Ecto neural progenitor cell (in vitro differentiated cells): Measurements from ENCODE around the gene RAD21L1.
A peak's percentile ranks its signal among the peaks of the same experiment; 100 is the strongest.

ENCODE experiments used
- DNase-seq: peaks from one replicate; pipeline ENCODE4 v3.0.0-alpha.2; 2018; ENCODE audit warnings: low spot score

RAD21L1 gene

GRCh38 chr20:1273366-1273765 is 47.5 kb downstream of the RAD21L1 start:
- no peak for DNase-seq

GRCh38 chr20:1274485-1275311 is 48.9 kb downstream of the RAD21L1 start:
- no peak for DNase-seq

DNA sequence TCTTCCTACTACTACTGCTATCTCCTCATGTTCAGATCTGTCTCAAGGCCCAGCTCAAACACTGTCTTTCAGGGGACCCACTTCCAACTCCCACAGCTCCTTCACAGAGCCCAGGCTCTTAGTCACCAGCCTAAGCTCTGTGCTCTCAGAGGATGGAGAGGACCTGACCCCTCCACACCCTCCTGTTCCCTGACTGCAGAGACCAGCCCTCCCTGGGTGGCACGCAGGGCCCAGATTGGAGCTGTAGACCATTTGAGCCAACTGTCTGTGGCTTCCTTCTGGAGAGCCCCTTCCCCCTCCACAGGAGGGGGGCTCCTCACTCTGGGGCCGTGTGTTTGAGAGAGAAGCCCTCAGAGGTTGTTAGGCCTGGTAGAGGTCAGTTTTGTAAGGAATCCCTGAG is 50.1 kb downstream of the RAD21L1 start:
- DNase-seq = peak; percentile 28

GRCh38 chr20:1277529-1278322 is 51.9 kb downstream of the RAD21L1 start:
- peak; percentile 27 for DNase-seq

- no peak for DNase-seq
These were observed 53.1 kb downstream of the RAD21L1 start for GRCh38 chr20:1278993-1279392.

- DNase-seq = peak; percentile 28
These were observed 54.6 kb downstream of the RAD21L1 start for GRCh38 chr20:1280195-1281102.

- peak; percentile 17 for DNase-seq
These were observed 55.6 kb downstream of the RAD21L1 start for GRCh38 chr20:1281279-1282057.

DNA sequence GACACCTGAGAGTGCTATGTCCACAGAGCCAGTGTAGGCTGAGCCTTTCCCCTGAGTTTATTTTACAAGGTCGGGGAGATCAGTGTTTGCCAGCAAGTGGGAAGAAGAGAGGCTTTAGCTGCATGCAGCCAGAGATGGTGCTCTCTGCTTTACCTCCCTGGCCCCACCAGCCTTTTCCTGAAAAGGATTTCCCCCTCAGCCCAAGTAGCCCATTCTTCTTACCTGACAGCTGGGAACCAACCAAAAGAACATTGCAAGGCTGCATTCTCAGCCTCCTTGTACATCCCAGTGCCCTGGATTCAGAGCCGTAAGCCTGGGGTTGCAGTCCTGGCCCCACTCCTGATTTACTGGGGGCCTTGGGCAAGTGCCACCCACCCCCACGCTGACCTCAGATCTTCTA is 57.1 kb downstream of the RAD21L1 start:
- DNase-seq = no peak

DNA sequence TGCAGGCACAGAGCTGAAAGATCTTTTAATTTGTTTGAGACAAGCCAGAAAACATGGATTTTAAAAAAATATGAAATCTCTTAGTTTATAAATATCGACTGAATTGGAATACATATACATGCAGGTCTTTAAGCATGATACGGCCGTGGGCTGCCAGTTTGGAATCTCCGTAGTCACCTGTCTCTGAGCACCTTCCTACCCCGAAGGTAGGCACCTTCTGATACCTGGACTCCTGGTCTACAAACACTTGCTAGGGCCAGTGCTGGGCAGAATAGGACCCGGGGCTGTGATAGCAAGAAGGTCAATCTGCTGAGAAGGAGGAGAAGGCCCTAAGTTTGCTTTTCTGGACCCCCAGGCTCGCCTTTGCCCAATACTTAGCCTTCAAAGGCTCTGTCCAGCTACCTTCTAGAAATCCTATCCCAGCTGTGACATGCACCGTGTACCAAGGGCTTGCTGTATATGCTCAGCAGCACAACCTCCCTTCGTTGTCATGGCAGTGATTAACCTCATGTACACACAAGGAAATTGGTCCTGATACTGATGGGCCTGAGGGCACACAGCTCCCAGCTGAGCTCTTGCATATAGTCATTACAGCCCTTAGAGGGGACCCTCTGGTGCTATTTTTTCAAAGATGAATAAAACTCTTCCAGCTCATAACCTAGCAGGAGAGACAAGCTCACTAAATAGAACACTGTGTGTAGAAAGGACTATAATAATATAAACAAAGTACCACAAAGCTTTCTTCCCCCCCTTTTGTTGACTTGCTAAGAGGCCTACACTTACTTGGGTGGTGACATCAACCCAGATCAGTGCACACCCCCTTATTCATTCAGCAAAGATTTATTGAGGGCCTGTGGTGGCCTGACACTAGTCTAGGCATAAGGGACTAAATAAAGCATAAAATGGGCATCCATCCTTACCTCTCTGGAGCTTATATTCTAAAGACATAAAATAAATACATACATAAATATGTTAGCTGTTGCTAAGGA is 58.0 kb downstream of the RAD21L1 start:
- DNase-seq = no peak

DNA sequence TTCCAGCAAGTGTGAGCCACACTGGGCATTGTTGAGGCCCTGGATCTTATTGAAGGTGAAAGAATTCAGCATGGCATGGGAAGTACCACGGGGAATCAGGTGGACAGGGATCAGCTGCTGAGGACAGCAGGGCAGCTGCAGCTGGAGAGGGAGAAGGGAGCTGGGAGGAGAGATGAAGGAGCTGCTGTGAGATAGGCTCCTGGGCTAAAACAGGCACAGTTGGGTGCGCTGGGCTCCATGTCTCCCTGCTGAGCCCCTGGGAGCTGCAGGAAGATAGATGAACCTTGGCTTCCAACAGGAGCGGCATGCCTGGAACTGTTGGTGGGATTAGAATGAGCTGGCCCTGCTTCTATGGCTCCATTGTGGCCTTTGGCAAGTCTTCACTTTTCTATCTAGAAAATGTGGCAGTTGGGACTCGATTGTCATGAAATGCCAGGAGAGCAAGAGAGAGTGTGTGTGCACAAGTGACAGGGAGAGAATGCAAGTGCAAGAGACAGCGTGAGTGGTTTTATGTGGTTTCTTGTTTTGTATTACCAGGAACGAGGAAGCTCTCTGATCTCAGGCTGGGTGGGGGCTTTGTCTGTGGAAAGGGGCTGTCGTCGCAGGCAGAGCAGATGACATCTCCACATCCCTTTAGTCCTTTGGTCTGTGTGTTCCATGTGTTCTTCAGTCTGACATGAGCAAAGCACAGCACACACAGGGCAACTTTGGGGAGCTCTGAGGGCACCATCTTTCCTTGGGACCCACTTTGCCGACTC is 60.6 kb downstream of the RAD21L1 start:
- no peak for DNase-seq

- no peak for DNase-seq
These were observed 61.5 kb downstream of the RAD21L1 start for GRCh38 chr20:1287306-1287705.

DNA sequence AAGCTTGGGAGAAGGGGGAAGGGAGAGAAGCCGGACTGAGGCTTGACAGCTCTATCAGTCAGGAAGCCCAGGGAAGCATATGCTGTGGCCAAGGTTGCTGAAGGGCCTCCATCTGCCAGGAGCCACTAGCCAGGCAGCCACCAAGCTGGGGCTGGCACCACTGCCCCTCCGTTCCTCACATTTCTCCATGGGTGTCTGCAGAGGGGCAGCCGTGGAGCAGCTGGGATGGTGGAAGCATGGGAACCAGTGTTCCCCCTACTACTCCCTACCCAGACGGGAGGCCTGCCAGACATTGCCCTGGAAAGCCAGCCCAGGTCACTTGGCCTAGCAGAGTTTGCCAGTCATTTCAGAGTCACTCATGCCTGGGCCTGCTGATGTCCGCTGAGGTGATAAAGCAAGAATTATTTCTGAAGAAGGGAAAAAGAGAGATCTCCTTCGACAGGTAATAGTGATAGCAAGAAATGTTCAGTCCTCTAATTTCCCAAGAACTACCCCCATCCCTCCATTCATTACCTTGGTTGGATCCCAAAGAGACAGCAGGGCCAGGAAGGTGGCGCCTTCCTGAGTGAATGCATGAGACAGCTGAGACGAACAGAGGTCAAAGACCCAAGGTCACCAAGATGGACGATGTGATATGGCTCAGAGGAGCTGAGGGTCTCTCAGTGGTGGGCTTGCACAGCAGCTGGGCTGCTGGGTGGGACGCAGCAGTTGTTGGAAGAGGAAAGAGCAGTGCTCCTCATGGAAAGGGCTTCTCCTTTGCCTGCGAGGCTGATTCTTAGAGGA is 62.1 kb downstream of the RAD21L1 start:
- no peak for DNase-seq

- DNase-seq = no peak
These were observed 65.4 kb downstream of the RAD21L1 start for GRCh38 chr20:1291191-1291741.

GRCh38 chr20:1292620-1293019 is 66.8 kb downstream of the RAD21L1 start:
- no peak for DNase-seq

DNA sequence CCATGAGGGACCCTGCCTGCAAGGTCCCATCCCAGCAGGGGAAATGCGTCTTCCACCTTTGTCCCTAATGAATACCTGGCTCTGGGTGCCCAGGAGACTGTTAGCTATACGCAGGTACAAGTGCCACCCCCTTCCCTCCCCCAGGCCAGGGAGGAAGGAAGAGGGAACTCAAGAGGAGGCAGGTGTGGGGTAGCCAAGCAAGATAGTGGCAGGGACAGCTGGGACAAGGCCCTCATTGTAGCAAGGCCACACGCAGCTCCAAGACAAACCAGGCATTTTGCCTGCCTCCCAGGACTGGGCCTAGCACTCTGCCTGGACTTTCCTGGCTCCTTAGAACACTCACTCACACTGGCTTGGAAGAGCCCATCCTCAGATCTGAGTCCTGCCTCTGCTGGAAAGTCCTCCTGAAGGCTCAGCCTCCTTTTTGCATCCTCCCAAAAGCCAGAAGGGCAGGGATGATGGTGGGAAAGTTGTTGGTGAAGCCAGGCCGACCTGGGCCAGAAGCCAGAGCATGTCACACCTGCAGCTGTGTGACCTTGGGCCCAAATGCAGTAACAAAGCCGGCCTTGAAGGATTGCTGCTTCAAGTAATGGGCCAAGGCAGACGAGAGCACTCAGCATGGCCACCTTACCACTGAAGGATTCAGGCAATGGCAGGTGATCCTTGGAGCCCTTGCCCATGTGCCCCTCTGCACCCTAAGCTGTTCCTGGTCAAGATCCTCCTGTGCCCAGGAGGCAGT is 68.0 kb downstream of the RAD21L1 start:
- DNase-seq = no peak

DNA sequence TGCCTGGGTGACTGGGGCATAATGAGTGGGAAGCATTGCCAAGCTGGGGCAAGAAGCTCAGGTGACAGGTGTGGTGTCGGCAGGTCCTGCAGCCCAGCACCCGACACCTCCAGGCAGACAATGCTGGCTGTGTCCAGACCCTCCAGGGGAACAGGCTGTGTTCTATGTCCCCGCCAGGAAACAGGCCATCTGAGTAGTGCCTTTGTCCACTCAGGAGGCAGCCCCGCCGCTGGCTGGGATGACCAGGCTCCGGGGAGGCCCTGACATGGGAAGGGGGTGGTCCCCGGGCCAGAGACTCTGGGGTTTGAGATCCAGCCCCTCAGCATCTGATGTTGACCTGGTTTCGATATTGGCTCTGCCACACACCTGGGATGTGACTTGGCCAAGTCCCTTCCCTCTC is 68.7 kb downstream of the RAD21L1 start:
- no peak for DNase-seq

DNA sequence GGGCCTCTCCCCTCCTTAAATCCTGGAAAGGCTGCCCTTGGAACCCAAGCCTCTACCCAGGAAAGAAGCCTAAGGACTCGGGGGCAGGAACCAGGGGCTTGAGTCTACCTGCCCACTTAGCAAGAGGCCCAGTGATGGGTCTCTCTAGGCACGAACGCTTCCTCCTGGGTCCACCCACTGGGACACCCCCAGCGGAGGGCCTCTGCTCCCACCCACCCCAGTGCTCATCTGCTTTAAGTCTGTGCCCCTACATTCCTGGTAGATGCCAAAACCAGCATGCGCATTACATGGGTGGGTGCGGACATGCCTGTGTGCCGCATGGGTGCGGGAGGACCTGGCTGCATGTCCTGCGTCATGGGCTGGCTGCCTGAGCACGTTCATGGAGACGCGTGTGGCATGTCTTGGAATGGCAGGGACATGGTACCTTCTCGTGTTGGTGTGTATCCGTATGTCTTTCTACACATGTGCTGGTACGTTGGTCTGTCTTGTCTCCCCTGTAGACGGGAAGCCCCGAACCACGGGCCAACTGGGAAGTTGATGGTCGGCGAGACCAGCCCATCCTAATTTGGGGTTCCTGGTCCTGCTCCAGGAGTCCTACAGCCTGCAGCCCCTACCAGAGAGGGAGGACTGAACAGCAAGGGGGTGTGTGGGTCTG is 69.6 kb downstream of the RAD21L1 start:
- no peak for DNase-seq
